Measurements from ENCODE around the gene ZNF433.

Gene ZNF433

DNA sequence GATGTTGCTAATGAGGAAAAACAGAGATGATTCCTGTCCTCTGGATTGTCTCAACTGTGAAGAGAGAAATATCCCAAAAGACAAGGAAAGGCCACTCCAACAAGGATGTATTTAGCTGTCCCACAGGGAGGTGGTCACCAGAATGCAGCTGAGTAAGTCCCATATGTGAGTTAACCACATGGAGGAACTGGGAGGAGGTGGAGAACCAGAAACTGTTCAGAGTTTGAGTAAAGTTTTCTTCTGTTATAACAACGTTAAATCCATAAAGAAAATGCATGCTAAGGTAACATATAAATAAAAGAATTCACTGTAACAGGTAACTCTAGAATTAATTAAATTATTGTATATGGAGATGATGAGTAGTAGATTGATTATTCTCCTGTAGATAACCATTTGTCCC is 65.3 kb downstream of the ZNF433 start:
- peaks cover 27% of the 10 kb centered on the region for H3K36me3 Mint-ChIP-seq
- H3K9me3 Mint-ChIP-seq = peaks cover 10% of the 10 kb centered on the region
- no peak overlapping the region for H3K27ac Mint-ChIP-seq
- H3K27me3 Mint-ChIP-seq = no peaks in the 10 kb centered on the region
- H3K4me3 Mint-ChIP-seq = no peak overlapping the region
- ATAC-seq = no peak
- peaks cover 34% of the 10 kb centered on the region for H3K4me1 Mint-ChIP-seq

GRCh38 chr19:11964858-11965645 is 70.4 kb downstream of the ZNF433 start, which contains the start of gene ZNF763:
Gene ZNF763 (plus strand): TSS chr19:11965040. CDS start chr19:11965209, 169 bp downstream.
- peaks cover 7% of the 10 kb centered on the region for H3K36me3 Mint-ChIP-seq
- H3K27ac Mint-ChIP-seq = peak within 1 kb of the TSS; percentile 88
- H3K27me3 Mint-ChIP-seq = no peaks in the 10 kb centered on the region
- peak within 1 kb of the TSS; percentile 94 for H3K4me3 Mint-ChIP-seq
- no peaks in the 10 kb centered on the region for H3K9me3 Mint-ChIP-seq
- ATAC-seq = peak; percentile 98
- peaks cover 38% of the 10 kb centered on the region for H3K4me1 Mint-ChIP-seq

Data from stimulated activated memory B cell treated with anti-CD40 and anti-IgM and Interleukin-4, amounts not matched to agents 10 μg/mL and 1 μg/mL and 100 μg/mL, for 72 hours (primary cell).